ENCODE results near the gene ACVR1B.

Gene ACVR1B

GRCh38 chr12:51951199-51951842, at the start of gene ACVR1B:
Gene ACVR1B, plus strand, starts transcription at chr12:51951699. Its CDS starts 45 bp downstream, at chr12:51951744.
- peak; percentile 93 for DNase-seq

GRCh38 chr12:51901881-51902280, 49.6 kb upstream of the ACVR1B start:
- no peak for DNase-seq

- no peak for DNase-seq
Observed at GRCh38 chr12:51904951-51905470, 46.5 kb upstream of the ACVR1B start.

GRCh38 chr12:51905471-51906429, 45.7 kb upstream of the ACVR1B start:
- DNase-seq, result no peak

- DNase-seq, result no peak
Observed at GRCh38 chr12:51906430-51907082, 44.9 kb upstream of the ACVR1B start.

- no peak for DNase-seq
Observed at GRCh38 chr12:51907083-51907855, 44.2 kb upstream of the ACVR1B start, which contains the start of gene ACVRL1. Gene ACVRL1, plus strand, starts transcription at chr12:51907504. Its CDS starts 4,971 bp downstream, at chr12:51912475.

GRCh38 chr12:51907856-51908425, 43.6 kb upstream of the ACVR1B start:
- DNase-seq, result no peak

GRCh38 chr12:51908876-51909592, 42.5 kb upstream of the ACVR1B start:
- no peak for DNase-seq

GRCh38 chr12:51910168-51910567, 41.3 kb upstream of the ACVR1B start:
- no peak for DNase-seq

- DNase-seq, result no peak
Observed at GRCh38 chr12:51910691-51911090, 40.8 kb upstream of the ACVR1B start.

GRCh38 chr12:51911307-51911706, 40.2 kb upstream of the ACVR1B start:
- DNase-seq, result no peak

GRCh38 chr12:51911788-51912711, 39.4 kb upstream of the ACVR1B start:
- no peak for DNase-seq

- no peak for DNase-seq
Observed at GRCh38 chr12:51913071-51914033, 38.1 kb upstream of the ACVR1B start.

GRCh38 chr12:51914034-51914923, 37.2 kb upstream of the ACVR1B start:
- DNase-seq, result no peak

- DNase-seq, result no peak
Observed at GRCh38 chr12:51915003-51915625, 36.4 kb upstream of the ACVR1B start.

- no peak for DNase-seq
Observed at GRCh38 chr12:51915951-51916350, 35.5 kb upstream of the ACVR1B start.

- DNase-seq, result no peak
Observed at GRCh38 chr12:51917041-51917590, 34.4 kb upstream of the ACVR1B start.

Data from activated CD4-positive, alpha-beta T cell treated with anti-CD3 and anti-CD28 coated beads for 48 hours (primary cell).